LNCAP (cell line): ENCODE data around the gene DAGLA.

Experiments
- CTCF ChIP-seq: fragments of 450-650 bp; IDR thresholded peaks from 2 replicates; pipeline ENCODE4 v1.5.1; 2017; ENCODE audit warnings: mild to moderate bottlenecking

The DAGLA gene

GRCh38 chr11:61737131-61737530 lies 56.9 kb downstream of the DAGLA start:
- no peak for TF ChIP-seq CTCF

- no peak for TF ChIP-seq CTCF
Observed at GRCh38 chr11:61737636-61738386, 57.6 kb downstream of the DAGLA start.

DNA sequence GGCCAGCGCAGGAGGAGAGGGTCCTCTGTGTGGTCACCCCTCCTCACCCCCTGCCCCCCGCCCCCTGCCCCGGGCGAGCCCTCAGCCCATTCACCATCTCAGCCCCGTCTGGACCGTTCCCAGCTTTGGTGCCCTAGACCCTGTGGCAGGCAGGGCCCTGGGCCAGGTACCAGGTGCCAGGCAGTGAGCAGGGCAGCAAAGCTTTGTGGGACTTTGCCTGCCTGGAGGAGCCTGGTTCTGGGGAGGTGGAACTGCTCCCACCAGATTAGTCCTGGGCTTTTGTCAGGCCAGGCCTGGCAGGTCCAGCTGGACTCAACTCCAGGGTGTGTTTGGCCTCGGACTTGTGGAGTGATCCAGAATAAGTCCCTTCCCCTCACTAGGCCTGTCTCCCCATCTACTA lies 58.6 kb downstream of the DAGLA start:
- no peak for TF ChIP-seq CTCF

GRCh38 chr11:61739413-61739812 lies 59.2 kb downstream of the DAGLA start:
- TF ChIP-seq CTCF = no peak

DNA sequence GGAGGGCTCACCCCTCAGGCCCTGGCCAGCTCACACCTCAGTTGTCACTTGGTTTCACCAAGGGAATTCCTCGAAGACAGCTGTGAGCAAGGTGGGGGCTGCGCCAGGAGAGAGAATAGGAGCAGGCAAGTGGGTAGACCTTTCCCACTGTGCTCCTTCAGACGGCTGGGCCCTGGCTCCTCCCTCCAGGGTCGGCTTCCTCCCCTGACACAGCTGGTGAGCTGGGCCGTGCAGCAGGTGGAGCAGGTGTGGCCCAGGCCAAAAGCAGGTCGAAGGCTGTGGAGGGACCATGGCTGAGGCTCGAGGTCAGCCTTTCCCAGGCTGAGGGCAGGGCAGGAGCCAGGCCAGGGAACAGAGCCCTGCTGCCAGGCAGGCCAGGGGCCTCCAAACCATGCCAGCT lies 59.8 kb downstream of the DAGLA start:
- no peak for TF ChIP-seq CTCF

GRCh38 chr11:61742391-61742790 lies 62.2 kb downstream of the DAGLA start:
- TF ChIP-seq CTCF = no peak

- no peak for TF ChIP-seq CTCF
Observed at GRCh38 chr11:61743486-61744095, 63.4 kb downstream of the DAGLA start.

- TF ChIP-seq CTCF = no peak
Observed at GRCh38 chr11:61744181-61744580, 64.0 kb downstream of the DAGLA start.
